Neural progenitor cell (in vitro differentiated cells): ENCODE results near the gene TUT1.

Experiments
- CTCF ChIP-seq: fragments of 200-600 bp; sonication (generic); IDR thresholded peaks from 2 replicates; pipeline ENCODE4 v1.5.1; 2017; ENCODE audit warnings: antibody characterized with exemption, mild to moderate bottlenecking
- EZH2 ChIP-seq: fragments of 200-600 bp; sonication (generic); IDR thresholded peaks from 2 replicates; pipeline ENCODE4 v1.6.1; 2017; ENCODE audit warnings: antibody characterized with exemption, mild to moderate bottlenecking, moderate library complexity
- EZH2phosphoT487 ChIP-seq: fragments of 200-600 bp; sonication (generic); IDR thresholded peaks from 2 replicates; pipeline ENCODE4 v1.6.1; 2017; ENCODE audit warnings: antibody characterized with exemption

GRCh38 chr11:62546929-62547625 is 44.2 kb downstream of the TUT1 start:
- TF ChIP-seq CTCF = no peak
- no peak for TF ChIP-seq EZH2phosphoT487
- TF ChIP-seq EZH2 = peak; percentile 39
